Loucy (cell line): Measurements from ENCODE around the gene DMBX1.

ENCODE experiments used
- CTCF ChIP-seq: fragments of 200-600 bp; sonication (generic); conservative IDR thresholded peaks from 2 replicates; pipeline ENCODE4 v1.5.1; 2014; ENCODE audit warnings: mild to moderate bottlenecking, antibody characterized with exemption, low read length
- EZH2phosphoT487 ChIP-seq: fragments of 200-600 bp; IDR thresholded peaks from 2 replicates; pipeline ENCODE4 v1.6.1; 2018; ENCODE audit warnings: antibody characterized with exemption, mild to moderate bottlenecking, moderate library complexity, borderline replicate concordance

- TF ChIP-seq CTCF = no peak
- no peak for TF ChIP-seq EZH2phosphoT487
Observed at GRCh38 chr1:46537651-46538050, 48.0 kb downstream of the DMBX1 start.
